Fibroblast of mammary gland (primary cell): ENCODE results near the gene AKAP8.
"Not testable (repeated sequence)": the region's sequence is repeated elsewhere in the genome, so short reads cannot be mapped to it uniquely, and the experiment has no call there.

Experiments
- DNase-seq: peaks from one replicate; pipeline ENCODE4 v3.0.0-alpha.2; 2010; ENCODE audit warnings: low read depth
- H3K4me3 ChIP-seq: 2 replicates; pipeline ENCODE4 v1.5.1; 2011; ENCODE audit warnings: low read depth, mild to moderate bottlenecking, low read length, moderate library complexity; ENCODE audit not compliant: control insufficient read depth
- TF ChIP-seq, protein P1 (sequence below): conservative IDR thresholded peaks from 2 replicates; pipeline ENCODE4 v1.5.1; 2011; ENCODE audit warnings: low read depth, low read length, inconsistent platforms; ENCODE audit not compliant: control insufficient read depth, insufficient read depth

Gene AKAP8

DNA sequence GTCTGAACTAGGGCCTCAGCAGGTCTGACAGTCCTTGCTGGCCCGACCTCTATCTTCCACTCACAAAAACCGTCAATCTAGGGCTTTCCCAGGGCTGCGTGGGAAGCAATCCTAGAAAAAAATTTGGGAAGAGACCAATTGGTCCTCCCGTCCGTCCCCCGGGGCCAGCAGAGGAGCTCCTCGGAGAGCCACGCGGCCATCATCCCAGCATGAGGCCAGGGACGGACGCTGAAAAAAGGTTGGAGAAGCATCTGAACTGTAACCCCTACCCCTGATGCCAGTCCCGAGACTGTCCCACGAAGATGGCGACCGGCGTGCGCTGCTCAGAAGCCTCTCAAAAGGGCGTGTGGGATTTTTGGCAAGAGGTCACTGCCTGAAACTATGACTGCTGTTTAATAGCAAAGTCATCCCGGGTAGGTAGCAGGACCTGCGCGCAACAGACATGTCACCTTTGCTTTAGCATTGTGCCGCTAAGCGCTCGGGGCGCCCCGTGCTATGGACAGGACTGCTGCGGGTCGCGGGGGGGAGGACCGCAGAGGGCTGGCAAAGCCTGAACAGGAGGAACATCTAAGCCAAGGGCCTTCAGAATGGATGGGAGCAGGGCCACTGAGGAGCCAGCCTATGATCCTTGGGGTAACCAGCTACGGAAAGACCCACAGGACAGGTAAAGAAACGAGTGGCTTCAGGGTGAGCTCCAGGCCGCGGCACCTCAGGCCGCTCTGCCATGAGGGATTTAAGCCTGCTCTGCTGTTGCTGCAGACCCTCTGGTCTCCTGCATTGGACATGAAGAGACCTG, 10.6 kb downstream of the AKAP8 start:
- no peak for DNase-seq
- H3K4me3 ChIP-seq, result no peak overlapping the region
- TF ChIP-seq, protein P1, sequence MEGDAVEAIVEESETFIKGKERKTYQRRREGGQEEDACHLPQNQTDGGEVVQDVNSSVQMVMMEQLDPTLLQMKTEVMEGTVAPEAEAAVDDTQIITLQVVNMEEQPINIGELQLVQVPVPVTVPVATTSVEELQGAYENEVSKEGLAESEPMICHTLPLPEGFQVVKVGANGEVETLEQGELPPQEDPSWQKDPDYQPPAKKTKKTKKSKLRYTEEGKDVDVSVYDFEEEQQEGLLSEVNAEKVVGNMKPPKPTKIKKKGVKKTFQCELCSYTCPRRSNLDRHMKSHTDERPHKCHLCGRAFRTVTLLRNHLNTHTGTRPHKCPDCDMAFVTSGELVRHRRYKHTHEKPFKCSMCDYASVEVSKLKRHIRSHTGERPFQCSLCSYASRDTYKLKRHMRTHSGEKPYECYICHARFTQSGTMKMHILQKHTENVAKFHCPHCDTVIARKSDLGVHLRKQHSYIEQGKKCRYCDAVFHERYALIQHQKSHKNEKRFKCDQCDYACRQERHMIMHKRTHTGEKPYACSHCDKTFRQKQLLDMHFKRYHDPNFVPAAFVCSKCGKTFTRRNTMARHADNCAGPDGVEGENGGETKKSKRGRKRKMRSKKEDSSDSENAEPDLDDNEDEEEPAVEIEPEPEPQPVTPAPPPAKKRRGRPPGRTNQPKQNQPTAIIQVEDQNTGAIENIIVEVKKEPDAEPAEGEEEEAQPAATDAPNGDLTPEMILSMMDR, result no peak

DNA sequence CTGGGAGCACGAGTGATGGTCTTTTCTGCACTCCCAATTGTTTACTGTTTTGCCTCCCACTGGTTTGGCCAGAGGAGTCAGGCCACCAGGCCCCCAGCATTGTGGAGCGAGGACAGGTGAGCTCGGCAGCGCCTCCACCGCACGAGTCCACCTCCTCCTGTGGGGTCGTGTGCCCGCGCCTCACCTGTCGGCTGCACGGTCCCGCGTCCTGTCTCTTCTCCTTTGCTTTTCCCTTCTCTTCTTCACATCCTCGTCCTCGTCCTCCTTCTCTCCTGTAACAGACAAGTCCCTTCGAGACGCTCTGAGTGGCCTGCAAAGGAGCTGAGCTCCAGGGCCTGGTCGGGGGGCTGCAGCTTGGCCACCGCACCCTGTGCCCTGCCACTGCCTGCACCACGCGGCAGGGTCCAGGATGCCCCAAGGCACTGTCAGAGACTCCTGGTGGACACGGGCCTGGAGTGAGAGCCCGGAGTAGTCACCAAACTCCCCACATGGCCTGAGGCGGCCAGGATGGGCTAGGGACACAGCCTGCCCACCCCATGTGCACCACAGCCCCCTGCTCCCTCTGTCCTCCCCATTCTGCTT, 11.4 kb downstream of the AKAP8 start:
- TF ChIP-seq, protein P1, result no peak
- no peak for DNase-seq
- no peak overlapping the region for H3K4me3 ChIP-seq

DNA sequence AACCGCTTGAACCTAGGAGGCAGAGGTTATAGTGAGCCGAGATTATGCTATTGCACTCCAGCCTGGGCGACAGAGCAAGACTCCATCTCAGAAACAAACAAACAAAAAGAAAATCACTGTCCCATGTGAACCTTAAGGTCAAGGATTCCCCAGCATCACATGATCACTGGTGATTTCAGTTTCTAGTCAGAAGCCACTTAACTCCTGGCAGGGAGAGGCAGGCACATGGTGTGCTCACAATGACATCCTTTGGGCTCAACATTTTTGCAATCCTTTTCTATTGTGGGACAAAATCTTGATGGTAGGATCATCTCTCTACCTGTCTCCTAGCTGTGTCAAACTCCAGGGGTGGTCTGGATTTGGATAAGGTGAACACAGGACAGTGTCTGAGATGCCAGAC, 12.1 kb downstream of the AKAP8 start:
- TF ChIP-seq, protein P1, result no peak
- no peak for DNase-seq
- no peak overlapping the region for H3K4me3 ChIP-seq

DNA sequence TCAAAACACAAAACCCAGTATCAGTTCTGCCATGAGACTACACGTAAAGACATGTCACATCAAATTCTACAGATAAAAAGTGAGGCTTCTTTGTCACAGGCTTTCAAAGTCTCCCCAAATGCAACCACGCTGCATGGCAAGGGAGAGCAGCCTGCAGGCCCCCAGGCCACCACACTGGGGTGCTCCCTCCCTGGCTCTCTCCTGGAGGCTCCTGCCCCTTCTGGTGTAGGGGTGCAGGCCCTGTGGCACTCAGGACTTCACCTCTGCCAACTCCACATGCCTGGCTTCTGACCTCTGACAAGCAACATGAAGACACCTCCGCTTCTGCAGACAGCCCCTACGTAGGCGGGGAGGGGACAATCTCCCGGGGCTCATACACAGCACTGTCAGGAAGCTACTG, 14.3 kb downstream of the AKAP8 start:
- DNase-seq, result no peak
- TF ChIP-seq, protein P1, result no peak
- H3K4me3 ChIP-seq, result no peak overlapping the region

DNA sequence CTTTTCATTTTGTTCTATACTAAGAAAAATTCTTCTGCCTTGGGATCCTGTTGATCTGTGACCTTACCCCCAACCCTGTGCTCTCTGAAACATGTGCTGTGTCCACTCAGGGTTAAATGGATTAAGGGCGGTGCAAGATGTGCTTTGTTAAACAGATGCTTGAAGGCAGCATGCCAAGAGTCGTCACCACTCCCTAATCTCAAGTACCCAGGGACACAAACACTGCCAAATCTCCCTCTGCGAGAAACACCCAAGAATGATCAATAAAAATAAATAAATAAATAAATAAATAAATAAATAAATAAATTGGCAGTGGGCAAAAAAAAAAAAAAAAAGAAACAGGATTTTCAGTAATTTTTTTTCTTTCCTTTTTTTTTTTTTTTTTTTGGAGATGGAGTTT, 15.8 kb downstream of the AKAP8 start:
- not testable (repeated sequence) for H3K4me3 ChIP-seq
- peak; percentile 42 for DNase-seq

DNA sequence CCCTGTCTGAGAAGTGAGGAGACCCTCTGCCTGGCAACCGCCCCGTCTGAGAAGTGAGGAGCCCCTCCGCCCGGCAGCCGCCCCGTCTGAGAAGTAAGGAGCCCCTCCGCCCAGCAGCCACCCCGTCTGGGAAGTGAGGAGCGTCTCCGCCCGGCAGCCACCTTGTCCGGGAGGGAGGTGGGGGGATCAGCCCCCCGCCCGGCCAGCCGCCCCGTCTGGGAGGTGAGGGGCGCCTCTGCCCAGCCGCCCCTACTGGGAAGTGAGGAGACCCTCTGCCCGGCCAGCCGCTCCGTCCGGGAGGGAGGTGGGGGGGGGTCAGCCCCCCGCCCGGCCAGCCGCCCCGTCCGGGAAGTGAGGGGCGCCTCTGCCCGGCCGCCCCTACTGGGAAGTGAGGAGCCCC, 16.5 kb downstream of the AKAP8 start:
- not testable (repeated sequence) for DNase-seq

DNA sequence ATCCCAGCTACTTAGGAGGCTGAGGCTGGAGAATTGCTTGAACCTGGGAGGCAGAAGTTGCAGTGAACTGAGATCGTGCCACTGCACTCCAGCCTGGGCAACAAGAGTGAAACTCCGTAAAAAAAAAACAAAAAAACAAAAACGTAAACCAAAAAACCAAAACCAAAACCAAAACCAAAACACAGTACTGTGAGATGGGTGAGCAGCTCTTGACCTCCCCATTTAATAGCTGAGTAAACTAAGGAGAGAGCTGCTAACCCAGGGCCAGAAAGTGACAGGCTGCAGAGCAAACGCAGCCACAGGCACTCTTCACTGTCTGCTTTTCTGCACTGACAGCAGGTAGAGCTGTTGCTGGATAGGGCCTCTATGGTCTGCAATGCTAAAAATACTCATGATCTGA, 19.6 kb downstream of the AKAP8 start:
- DNase-seq, H3K4me3 ChIP-seq: not testable (repeated sequence)

More for the DNA sequence above, 16.5 kb downstream of the AKAP8 start:
- not testable (repeated sequence) for H3K4me3 ChIP-seq

DNA sequence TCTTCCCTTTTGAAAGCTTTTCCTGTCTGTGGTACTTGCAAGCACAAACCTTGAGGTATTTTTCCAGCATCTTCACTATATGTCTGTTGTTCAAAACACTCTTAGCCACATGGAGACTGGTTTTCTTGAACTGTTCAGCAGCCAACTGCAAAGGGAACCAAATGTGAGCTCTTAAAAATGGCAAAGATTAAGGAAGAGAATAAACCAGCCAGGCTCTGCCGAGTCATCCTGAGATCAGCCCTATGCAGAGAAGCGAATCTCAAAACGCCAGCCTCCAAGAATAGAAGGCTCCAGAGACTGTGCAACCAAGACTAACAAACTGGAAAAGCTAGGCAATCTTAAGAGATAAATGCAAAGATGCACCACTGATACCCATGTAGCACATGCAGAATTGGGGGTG, 20.7 kb downstream of the AKAP8 start:
- DNase-seq, result no peak
- no peak overlapping the region for H3K4me3 ChIP-seq
- TF ChIP-seq, protein P1, result no peak
